ENCODE results near the gene NKX6-2. TPM values are rescaled to one million over a fixed set of nuclear protein-coding genes. Genes with fewer than 3 reads are reported as not detected.

The NKX6-2 gene
- total and polyA plus RNA-seq, 2 experiments from 2014 or later, result 0.24 to 9.3 TPM

- TF ChIP-seq ZNF462 (CRISPR knock-in tag; IDR thresholded peaks at IDR 0.05) (no peak), CREB1 (CRISPR knock-in tag; IDR thresholded peaks at IDR 0.05; ENCODE audit: low read depth) (no peak), CTCF (conservative IDR thresholded peaks at IDR 0.05; ENCODE audit: low read depth in 2 of 2) (no peak), REST (IDR thresholded peaks at IDR 0.05; ENCODE audit: unreplicated experiment) (no peak)
Observed at GRCh38 chr10:132798876-132799275, 12.9 kb upstream of the NKX6-2 start (continued).
